HepG2 (cell line): ENCODE measurements around the gene SLC11A1. TPM values are rescaled to one million over a fixed set of nuclear protein-coding genes. Genes with fewer than 3 reads are reported as not detected.
A peak's percentile ranks its signal among the peaks of the same experiment; 100 is the strongest.

Experiments used
- EEA1 ChIP-seq: sonication (generic); formaldehyde crosslinking; IDR thresholded peaks from 2 replicates; pipeline ENCODE4 v1.5.1; 2020; ENCODE audit warnings: mild to moderate bottlenecking, missing genetic modification reagents, borderline replicate concordance
- FOXA1 ChIP-seq, 2 experiments: fragments of 450-650 bp in 1 of 2; sonication (generic) in 1 of 2; formaldehyde crosslinking in 1 of 2; IDR thresholded peaks; 2 replicates each; pipeline versions ENCODE4 v1.4.0 to v1.6.1; 2016 to 2020; ENCODE audit warnings: missing genetic modification reagents in 1 of 2
- GTF3A ChIP-seq: sonication (generic); formaldehyde crosslinking; conservative IDR thresholded peaks from 2 replicates; pipeline ENCODE4 v1.4.0; 2020; ENCODE audit warnings: mild to moderate bottlenecking, missing genetic modification reagents
- HNF1A ChIP-seq, 2 experiments: sonication (generic) in 1 of 2; formaldehyde crosslinking in 1 of 2; IDR thresholded peaks; 2 replicates each; pipeline versions ENCODE4 v1.4.0 to v1.6.1; 2016 to 2020; ENCODE audit warnings: borderline replicate concordance in 1 of 2, low read depth in 1 of 2, mild to moderate bottlenecking in 1 of 2, missing genetic modification reagents in 1 of 2
- HNF4A ChIP-seq: sonication (generic); formaldehyde crosslinking; IDR thresholded peaks from 2 replicates; pipeline ENCODE4 v1.4.0; 2020; ENCODE audit warnings: missing genetic modification reagents
- KDM5A ChIP-seq: fragments of 200-600 bp; sonication (generic); IDR thresholded peaks from 2 replicates; pipeline ENCODE4 v1.7.0; 2018; ENCODE audit warnings: antibody characterized with exemption, mild to moderate bottlenecking, low read length, borderline replicate concordance
- KLF6 ChIP-seq: IDR thresholded peaks from 2 replicates; pipeline ENCODE4 v1.8.0; 2016; ENCODE audit warnings: missing biosample characterization, missing genetic modification reagents
- MED8 ChIP-seq: sonication (generic); formaldehyde crosslinking; IDR thresholded peaks from 2 replicates; pipeline ENCODE4 v1.8.1; 2023; ENCODE audit warnings: mild to moderate bottlenecking, missing genetic modification reagents; ENCODE audit not compliant: insufficient replicate concordance
- REXO4 ChIP-seq: sonication (generic); formaldehyde crosslinking; IDR thresholded peaks from 2 replicates; pipeline ENCODE4 v1.8.0; 2022; ENCODE audit warnings: missing genetic modification reagents, mild to moderate bottlenecking, borderline replicate concordance
- SPEN ChIP-seq: sonication (generic); formaldehyde crosslinking; IDR thresholded peaks from 2 replicates; pipeline ENCODE4 v1.5.1; 2020; ENCODE audit warnings: low read depth, mild to moderate bottlenecking, missing genetic modification reagents
- TBX3 ChIP-seq: fragments of 450-650 bp; IDR thresholded peaks from 2 replicates; pipeline ENCODE4 v1.6.1; 2017; ENCODE audit warnings: antibody characterized with exemption, mild to moderate bottlenecking, inconsistent platforms, borderline replicate concordance
- YEATS4 ChIP-seq: sonication (generic); formaldehyde crosslinking; IDR thresholded peaks from 2 replicates; pipeline ENCODE4 v1.4.0; 2020; ENCODE audit warnings: missing genetic modification reagents, borderline replicate concordance
- ZBTB4 ChIP-seq: sonication (generic); formaldehyde crosslinking; IDR thresholded peaks from 2 replicates; pipeline ENCODE4 v1.4.0; 2020; ENCODE audit warnings: missing genetic modification reagents, mild to moderate bottlenecking, borderline replicate concordance
- ZBTB7B ChIP-seq: sonication (generic); formaldehyde crosslinking; IDR thresholded peaks from 2 replicates; pipeline ENCODE4 v1.4.0; 2020; ENCODE audit warnings: missing genetic modification reagents
- ZNF24 ChIP-seq: fragments of 450-650 bp; IDR thresholded peaks from 2 replicates; pipeline ENCODE4 v1.6.1; 2017; ENCODE audit warnings: antibody characterized with exemption, mild to moderate bottlenecking
- ZNF274 ChIP-seq: sonication (generic); formaldehyde crosslinking; IDR thresholded peaks from 2 replicates; pipeline ENCODE4 v1.5.1; 2020; ENCODE audit warnings: mild to moderate bottlenecking, missing genetic modification reagents
- ZNF317 ChIP-seq: sonication (generic); formaldehyde crosslinking; IDR thresholded peaks from 2 replicates; pipeline ENCODE4 v1.5.0; 2020; ENCODE audit warnings: mild to moderate bottlenecking, missing genetic modification reagents
- ZNF343 ChIP-seq: sonication (generic); formaldehyde crosslinking; IDR thresholded peaks from 2 replicates; pipeline ENCODE4 v1.4.0; 2020; ENCODE audit warnings: mild to moderate bottlenecking, missing genetic modification reagents
- ZNF367 ChIP-seq: sonication (generic); formaldehyde crosslinking; IDR thresholded peaks from 2 replicates; pipeline ENCODE4 v1.4.0; 2020; ENCODE audit warnings: missing genetic modification reagents, borderline replicate concordance
- ZNF580 ChIP-seq: IDR thresholded peaks from 2 replicates; pipeline ENCODE4 v1.6.1; 2016; ENCODE audit warnings: low read depth, borderline replicate concordance
- ZNF598 ChIP-seq: sonication (generic); formaldehyde crosslinking; IDR thresholded peaks from 2 replicates; pipeline ENCODE4 v1.5.1; 2020; ENCODE audit warnings: mild to moderate bottlenecking, missing genetic modification reagents, borderline replicate concordance
- ZSCAN31 ChIP-seq: sonication (generic); formaldehyde crosslinking; IDR thresholded peaks from 2 replicates; pipeline ENCODE4 v1.5.0; 2020; ENCODE audit warnings: low read depth, mild to moderate bottlenecking, missing genetic modification reagents
- polyA plus RNA-seq, 8 experiments: library from polyadenylated mRNA; depleted of rRNA in 3 of 8; stranded (reverse) in 7 of 8; unstranded in 1 of 8; fragments of >200 nt; fragmentation: Illumina TruSeq in 4 of 8; extraction: Trizol in 4 of 8; gene quantifications; 2 replicates each; pipeline versions ENCODE4 v1.2.1 to v1.2.3, GENCODE V29; 2011 to 2016; ENCODE audit warnings: low read depth in 4 of 8, missing spikeins in 1 of 8, mixed read lengths in 1 of 8; ENCODE audit not compliant: insufficient read depth in 1 of 8
- total RNA-seq, 5 experiments: library from RNA; depleted of rRNA; stranded (reverse); fragments of >200 nt; fragmentation: Illumina TruSeq; extraction: Trizol; gene quantifications; 2 replicates each; pipeline ENCODE4 v1.2.3, GENCODE V29; 2016; ENCODE audit warnings: low read depth in 1 of 5

SLC11A1 gene
- total and polyA plus RNA-seq, 2 of the 13 experiments (the other 11 are each of a cell fraction or from before 2014, with no cell fraction given), result 0.33 to 2.3 TPM

- TF ChIP-seq ZBTB4 (0 out of 2 replicates have a peak, but pooled peaks have one; percentile 90), YEATS4 (CRISPR knock-in tag) (no peak), ZNF580 (CRISPR knock-in tag) (0 out of 2 replicates have a peak, but pooled peaks have one; percentile 8), REXO4 (CRISPR knock-in tag) (no peak), HNF4A (peak; percentile 50; the same call in 1 of the 2 replicates), ZNF598 (peak; percentile 97), ZNF24 (no peak), TBX3 (no peak), MED8 (CRISPR knock-in tag) (no peak), FOXA1 (IDR thresholded peaks at IDR 0.05) (no peak), FOXA1 (CRISPR knock-in tag; IDR thresholded peaks at IDR 0.05) (0 out of 2 replicates have a peak, but pooled peaks have one; percentile 6), ZNF343 (CRISPR knock-in tag) (no peak), ZBTB7B (CRISPR knock-in tag) (peak; percentile 85), ZNF317 (CRISPR knock-in tag) (no peak), ZNF367 (CRISPR knock-in tag) (0 out of 2 replicates have a peak, but pooled peaks have one; percentile 20), ZNF274 (peak; percentile 88; the same call in 1 of the 2 replicates), KDM5A (no peak; the same call in 1 of the 2 replicates), GTF3A (CRISPR knock-in tag) (no peak; the same call in 1 of the 2 replicates), HNF1A (IDR thresholded peaks at IDR 0.05; ENCODE audit: low read depth) (0 out of 2 replicates have a peak, but pooled peaks have one; percentile 1), HNF1A (CRISPR knock-in tag; IDR thresholded peaks at IDR 0.05; ENCODE audit: borderline replicate concordance) (peak; percentile 16; the same call in 1 of the 2 replicates), KLF6 (CRISPR knock-in tag) (no peak), EEA1 (CRISPR knock-in tag) (peak; percentile 83; the same call in 1 of the 2 replicates), SPEN (peak; percentile 54; the same call in 1 of the 2 replicates), ZSCAN31 (CRISPR knock-in tag) (no peak)
Measured at GRCh38 chr2:218405746-218406208, 23.7 kb downstream of the SLC11A1 start (continued).
